Measurements from ENCODE around the gene CISH.

DNA sequence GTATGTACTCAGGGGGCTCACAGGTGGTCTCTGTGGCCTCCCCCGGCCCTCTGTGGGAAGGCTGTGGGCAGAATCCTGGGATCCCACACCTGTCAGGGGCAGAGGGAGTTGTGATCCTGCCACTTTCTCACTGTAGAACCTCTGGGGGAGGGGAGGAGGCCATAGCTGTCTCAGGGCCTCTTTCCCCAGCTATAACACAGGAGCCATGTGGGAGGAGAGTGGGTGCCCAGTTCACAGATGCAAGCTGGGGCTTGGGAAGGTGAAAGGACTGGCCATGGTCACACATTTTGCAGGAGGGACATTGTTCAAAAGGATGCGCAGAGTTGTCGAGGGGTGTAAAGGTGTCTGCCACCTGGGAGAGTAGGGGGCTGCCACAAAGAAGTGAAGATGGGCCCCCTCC, 17.0 kb upstream of the CISH start:
- no peak for TF ChIP-seq POLR2A (IDR thresholded peaks at IDR 0.05)
- TF ChIP-seq, protein P1, sequence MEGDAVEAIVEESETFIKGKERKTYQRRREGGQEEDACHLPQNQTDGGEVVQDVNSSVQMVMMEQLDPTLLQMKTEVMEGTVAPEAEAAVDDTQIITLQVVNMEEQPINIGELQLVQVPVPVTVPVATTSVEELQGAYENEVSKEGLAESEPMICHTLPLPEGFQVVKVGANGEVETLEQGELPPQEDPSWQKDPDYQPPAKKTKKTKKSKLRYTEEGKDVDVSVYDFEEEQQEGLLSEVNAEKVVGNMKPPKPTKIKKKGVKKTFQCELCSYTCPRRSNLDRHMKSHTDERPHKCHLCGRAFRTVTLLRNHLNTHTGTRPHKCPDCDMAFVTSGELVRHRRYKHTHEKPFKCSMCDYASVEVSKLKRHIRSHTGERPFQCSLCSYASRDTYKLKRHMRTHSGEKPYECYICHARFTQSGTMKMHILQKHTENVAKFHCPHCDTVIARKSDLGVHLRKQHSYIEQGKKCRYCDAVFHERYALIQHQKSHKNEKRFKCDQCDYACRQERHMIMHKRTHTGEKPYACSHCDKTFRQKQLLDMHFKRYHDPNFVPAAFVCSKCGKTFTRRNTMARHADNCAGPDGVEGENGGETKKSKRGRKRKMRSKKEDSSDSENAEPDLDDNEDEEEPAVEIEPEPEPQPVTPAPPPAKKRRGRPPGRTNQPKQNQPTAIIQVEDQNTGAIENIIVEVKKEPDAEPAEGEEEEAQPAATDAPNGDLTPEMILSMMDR (IDR thresholded peaks at IDR 0.05 in 4 of 5, conservative IDR thresholded peaks at IDR 0.05 in 1 of 5), result no peak
